NCI-H1694 treated with DMSO at 0.1 percent for 48 hours (cell line): ENCODE data around the gene MGRN1.

Experiments
- DNase-seq: peaks from one replicate; lab custom pipeline; 2025; lab: John Stamatoyannopoulos, UW

MGRN1 gene

GRCh38 chr16:4604401-4604800 lies 20.2 kb upstream of the MGRN1 start:
- no peak for DNase-seq

GRCh38 chr16:4606354-4606753 lies 18.3 kb upstream of the MGRN1 start:
- DNase-seq = no peak

- DNase-seq = no peak
These were observed 16.6 kb upstream of the MGRN1 start for GRCh38 chr16:4607841-4608703.

GRCh38 chr16:4608704-4608980 lies 16.0 kb upstream of the MGRN1 start:
- no peak for DNase-seq

GRCh38 chr16:4609200-4610010 lies 15.2 kb upstream of the MGRN1 start:
- no peak for DNase-seq

- no peak for DNase-seq
These were observed 14.3 kb upstream of the MGRN1 start for GRCh38 chr16:4610011-4611005.

- DNase-seq = no peak
These were observed 13.1 kb upstream of the MGRN1 start for GRCh38 chr16:4611337-4612021.

GRCh38 chr16:4612474-4612931 lies 12.1 kb upstream of the MGRN1 start:
- no peak for DNase-seq

- DNase-seq = no peak
These were observed 11.5 kb upstream of the MGRN1 start for GRCh38 chr16:4612977-4613635.

GRCh38 chr16:4613636-4614570 lies 10.7 kb upstream of the MGRN1 start:
- no peak for DNase-seq

GRCh38 chr16:4614571-4615383 lies 9.8 kb upstream of the MGRN1 start, which contains the start of gene UBALD1:
TSS of gene UBALD1 (minus strand) at chr16:4614888. CDS start at chr16:4614797, 91 bp downstream.
- DNase-seq = peak; percentile 18

- no peak for DNase-seq
These were observed 9.1 kb upstream of the MGRN1 start for GRCh38 chr16:4615384-4616046.

GRCh38 chr16:4616047-4616811 lies 8.4 kb upstream of the MGRN1 start:
- peak; percentile 98 for DNase-seq

GRCh38 chr16:4617880-4618279 lies 6.7 kb upstream of the MGRN1 start:
- DNase-seq = no peak

GRCh38 chr16:4618645-4619418 lies 5.8 kb upstream of the MGRN1 start:
- DNase-seq = no peak

- DNase-seq = no peak
These were observed 1.0 kb upstream of the MGRN1 start for GRCh38 chr16:4623593-4623992.
